H54 (cell line): ENCODE results near the gene BTG1.
A peak's percentile ranks its signal among the peaks of the same experiment; 100 is the strongest.

Experiments used
- DNase-seq: peaks from one replicate; pipeline ENCODE4 v3.0.0; 2011; ENCODE audit warnings: low spot score, mixed read lengths; ENCODE audit not compliant: insufficient read length
- FAIRE-seq: peaks from 3 replicates; lab custom pipeline; 2011; peaks lifted over from hg19 to GRCh38; lab: Jason Lieb, UNC
- POLR2A ChIP-seq: IDR thresholded peaks from 2 replicates; pipeline ENCODE4 v1.6.1; 2011; ENCODE audit warnings: low read depth, mild to moderate bottlenecking, low read length

Gene BTG1

GRCh38 chr12:92167075-92167474, 21.4 kb upstream of the BTG1 start:
- TF ChIP-seq POLR2A, result no peak
- FAIRE-seq (no peak), DNase-seq (no peak)

DNA sequence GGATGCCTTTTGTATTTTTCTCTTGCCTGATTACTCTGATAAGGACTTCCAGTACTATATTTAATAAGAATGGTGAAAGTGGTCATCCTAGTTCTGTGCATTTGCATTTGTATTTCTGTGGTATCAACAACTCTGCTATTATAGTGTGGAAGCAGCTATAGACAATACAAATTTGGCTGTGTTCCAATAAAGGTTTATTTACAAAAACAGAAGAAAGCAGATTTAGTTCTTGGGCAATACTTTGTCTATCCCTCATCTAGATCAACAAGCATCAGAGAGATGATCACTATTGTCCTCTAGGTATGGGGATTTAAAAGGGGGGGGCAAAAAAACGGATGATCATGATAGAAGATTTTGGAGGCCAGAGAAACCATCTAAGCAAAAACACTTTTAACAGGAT, 19.1 kb upstream of the BTG1 start:
- no peak for TF ChIP-seq POLR2A
- no peak for DNase-seq
- no peak for FAIRE-seq

DNA sequence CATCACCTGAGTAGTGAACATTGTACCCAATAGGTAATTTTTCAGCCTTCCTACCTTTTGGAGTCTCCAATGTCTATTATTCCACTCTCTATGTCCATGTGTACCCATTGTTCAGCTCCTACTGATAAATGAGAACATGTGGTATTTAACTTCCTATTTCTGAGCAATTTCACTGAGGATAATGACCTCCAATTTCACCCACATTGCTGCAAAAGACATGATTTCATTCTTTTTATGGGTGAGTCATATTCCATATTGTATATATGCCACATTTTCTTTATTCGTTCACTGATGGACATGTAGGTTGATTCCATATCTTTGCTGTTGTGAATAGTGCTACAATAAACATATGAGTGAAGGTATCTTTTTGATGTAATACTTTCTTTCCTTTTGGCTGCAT, 16.4 kb upstream of the BTG1 start:
- no peak for TF ChIP-seq POLR2A
- FAIRE-seq (peak; percentile 30), DNase-seq (no peak)

DNA sequence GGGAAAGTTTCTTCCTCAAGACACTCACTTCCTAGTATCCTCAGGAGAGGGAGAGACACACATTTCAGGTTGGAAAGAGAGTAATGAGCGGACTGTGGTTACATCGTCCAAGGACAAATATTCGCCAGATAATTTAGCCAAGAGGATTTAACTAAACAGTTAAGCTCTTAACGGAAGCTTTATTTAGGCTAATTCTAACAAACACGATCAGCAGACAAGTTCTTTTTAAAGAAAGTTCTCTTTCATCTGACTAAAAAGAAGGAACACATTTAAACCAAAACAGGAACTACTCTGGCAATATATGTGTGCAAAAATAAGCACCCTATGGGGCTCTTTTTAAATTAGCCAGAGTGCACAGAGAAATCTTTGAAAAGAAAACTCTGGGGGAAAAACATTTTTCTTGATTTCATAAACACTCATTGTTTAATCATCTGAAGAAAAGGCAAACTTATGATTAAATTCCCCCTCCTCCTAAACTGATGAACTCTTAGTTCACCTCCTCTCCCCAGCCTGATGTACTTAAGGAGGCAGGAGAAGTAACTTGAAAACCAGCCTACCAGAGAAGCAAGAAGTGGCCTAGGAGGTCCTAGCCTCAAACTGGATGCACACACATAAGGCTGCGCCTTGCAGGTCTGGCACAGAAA, 13.3 kb upstream of the BTG1 start:
- no peak for TF ChIP-seq POLR2A
- DNase-seq (no peak), FAIRE-seq (no peak)

DNA sequence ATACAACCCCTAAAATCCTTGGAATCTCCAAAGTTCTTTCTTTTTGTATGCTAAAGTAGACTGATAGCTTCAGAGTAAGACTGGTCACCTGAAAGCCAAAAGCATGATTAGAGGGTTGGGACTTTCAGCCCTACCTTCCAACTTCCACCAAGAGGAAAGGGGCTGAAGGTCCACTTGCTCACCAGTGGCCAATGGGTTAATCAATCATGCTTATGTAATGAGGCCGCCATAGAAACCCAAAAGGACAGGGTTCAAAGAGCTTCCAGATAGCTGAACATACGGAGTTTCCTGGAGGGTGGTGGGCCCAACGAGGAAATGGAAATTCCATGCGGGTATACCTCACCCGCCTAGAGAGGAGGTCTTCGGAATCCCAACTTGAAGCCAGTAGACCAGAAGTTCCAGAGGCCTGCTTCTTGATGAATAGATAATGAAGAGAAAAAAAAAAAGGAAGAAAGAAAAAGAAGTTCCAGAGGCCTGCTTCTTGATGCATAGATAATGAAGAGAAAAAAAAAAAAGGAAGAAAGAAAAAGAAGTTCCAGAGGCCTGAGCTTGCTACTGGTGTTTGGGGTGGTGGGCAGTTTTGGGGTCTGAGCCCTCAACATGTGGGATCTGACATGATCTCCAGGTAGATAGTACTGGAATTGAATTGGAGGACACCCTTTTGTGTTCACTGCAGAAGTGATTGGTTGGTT, 11.2 kb upstream of the BTG1 start:
- no peak for DNase-seq
- no peak for TF ChIP-seq POLR2A
- no peak for FAIRE-seq

DNA sequence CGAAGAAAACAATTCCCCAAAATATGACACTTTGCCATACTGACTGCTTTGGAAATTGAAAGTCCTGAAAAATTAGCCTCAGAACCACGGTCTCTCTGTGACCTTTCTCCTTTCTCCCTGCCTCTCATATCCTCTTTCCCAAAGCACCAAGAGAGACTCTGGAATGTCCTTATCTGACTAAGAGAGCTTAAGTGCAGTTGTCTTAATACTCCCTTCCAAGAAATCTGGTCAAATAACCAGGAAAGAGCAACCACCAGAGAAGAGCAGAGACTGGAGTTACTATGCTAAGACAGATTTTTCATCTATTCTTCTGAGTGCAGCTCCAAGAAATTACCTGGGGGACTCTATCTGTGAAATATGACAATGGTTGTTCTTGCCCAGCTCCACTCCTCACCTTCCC, 10.5 kb upstream of the BTG1 start:
- no peak for DNase-seq
- TF ChIP-seq POLR2A, result no peak
- FAIRE-seq, result no peak

DNA sequence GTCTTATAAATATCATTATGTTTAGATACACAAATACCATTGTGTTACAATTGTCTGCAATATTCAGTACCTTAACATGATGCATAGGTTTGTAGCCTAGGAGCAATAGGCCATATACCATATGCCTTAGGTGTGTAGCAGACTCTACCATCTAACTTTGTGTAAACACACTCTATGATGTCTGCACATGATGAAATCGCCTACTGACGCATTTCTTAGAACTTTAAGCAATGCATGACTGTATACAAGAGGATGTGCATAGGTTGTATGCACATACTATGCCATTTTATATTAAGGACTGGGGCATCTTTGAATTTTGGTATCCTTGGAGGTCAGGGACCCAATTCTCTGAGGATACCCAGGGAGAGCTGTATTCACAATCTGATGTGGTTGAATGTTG, 10.1 kb upstream of the BTG1 start:
- DNase-seq (no peak), FAIRE-seq (peak; percentile 41)
- no peak for TF ChIP-seq POLR2A

- no peak for TF ChIP-seq POLR2A
- no peak for FAIRE-seq
These were observed 6.3 kb upstream of the BTG1 start for GRCh38 chr12:92151916-92152315.

GRCh38 chr12:92149563-92149962, 3.9 kb upstream of the BTG1 start:
- no peak for FAIRE-seq
- TF ChIP-seq POLR2A, result no peak
- no peak for DNase-seq

More at GRCh38 chr12:92151916-92152315, 6.3 kb upstream of the BTG1 start:
- no peak for DNase-seq

DNA sequence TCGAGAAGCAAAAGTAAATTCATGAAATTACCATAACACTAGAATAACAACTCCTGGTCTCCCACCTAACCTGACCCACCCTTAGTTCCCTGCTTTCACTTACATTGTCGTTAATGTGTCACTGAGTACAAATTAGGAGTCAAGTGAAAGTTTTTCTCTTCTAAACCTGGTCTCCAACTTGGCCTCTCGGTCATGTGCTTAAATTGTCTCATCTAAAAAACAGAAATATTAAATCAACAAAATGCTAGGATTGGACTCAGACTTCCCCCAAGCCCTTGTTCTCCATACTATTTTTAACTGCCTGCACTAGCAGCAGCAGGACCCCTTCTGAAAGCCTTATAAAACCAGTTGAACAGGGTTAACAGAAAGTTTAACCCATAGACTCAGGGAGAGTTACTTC, 1.8 kb upstream of the BTG1 start:
- no peak for TF ChIP-seq POLR2A
- FAIRE-seq, result no peak
- no peak for DNase-seq

GRCh38 chr12:92146497-92147224, 1.0 kb upstream of the BTG1 start:
- no peak for TF ChIP-seq POLR2A
- FAIRE-seq (no peak), DNase-seq (no peak)

DNA sequence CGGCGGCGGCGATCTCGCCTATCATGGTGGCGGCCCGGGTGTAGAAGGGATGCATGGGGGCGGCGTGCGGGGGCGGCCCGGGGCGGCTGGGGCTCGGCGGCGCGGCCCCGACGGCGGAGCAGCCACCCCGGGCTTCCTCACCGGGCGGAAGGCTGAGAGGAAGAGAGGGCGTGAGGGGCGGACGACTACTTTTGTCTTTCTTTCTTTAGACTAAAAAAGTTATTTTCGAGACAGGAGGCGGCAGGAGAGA, 240 bp downstream of the BTG1 start:
- no peak for FAIRE-seq
- no peak for DNase-seq
- no peak for TF ChIP-seq POLR2A

DNA sequence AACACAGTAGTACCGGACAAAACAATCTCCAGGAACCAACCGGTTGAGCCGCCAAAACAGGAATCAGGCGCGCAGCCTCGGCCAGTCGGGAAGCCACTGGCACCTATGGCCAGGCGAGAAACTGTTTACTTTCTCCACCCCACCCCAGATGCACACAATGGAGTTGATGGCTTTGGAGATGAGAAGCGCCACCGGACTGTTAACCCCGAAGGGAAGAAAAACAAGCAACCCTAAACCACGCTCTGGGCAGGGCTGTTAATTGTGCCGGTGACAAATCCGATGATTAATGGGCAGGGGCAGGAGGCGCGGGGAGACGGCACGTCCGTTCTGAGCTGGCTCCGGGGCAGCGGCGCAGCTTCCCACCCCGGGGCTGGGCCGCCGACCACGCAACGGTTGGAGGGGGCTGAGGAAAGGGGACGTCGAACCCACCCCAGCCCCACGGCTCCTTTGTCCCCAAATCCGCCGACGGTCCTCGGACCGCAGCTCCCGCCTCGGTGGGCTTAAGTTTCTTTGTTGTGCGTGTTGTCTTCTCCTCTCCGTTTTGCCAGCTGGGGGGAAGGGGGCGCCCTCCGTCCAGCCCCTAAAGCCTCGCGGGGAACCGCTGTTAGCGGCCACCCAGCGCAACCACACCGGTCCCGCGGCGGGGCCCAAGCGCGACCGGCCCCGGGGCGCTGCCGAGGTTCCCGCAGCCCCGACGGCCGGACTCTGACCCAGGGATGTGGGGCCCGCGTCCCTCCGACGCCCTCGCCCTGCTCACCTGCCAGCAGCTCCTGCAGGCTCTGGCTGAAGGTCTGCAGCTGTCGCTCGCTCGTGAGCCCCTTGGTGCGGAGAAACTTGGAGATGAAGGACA, 790 bp downstream of the BTG1 start:
- peak; percentile 32; the same call in 1 of the 2 replicates for TF ChIP-seq POLR2A
- no peak for DNase-seq
- FAIRE-seq, result peak; percentile 52
